ENCODE results near the gene ANXA8L1. TPM values are rescaled to one million over a fixed set of nuclear protein-coding genes. Genes with fewer than 3 reads are reported as not detected.
"Not testable (repeated sequence)": the region's sequence is repeated elsewhere in the genome, so short reads cannot be mapped to it uniquely, and the experiment has no call there.

Gene ANXA8L1
- total and polyA plus RNA-seq, 2 of the 4 experiments (the other 2 are of a cell fraction), result 0.18 to 0.32 TPM

- H2AK9ac ChIP-seq (replicated peaks; ENCODE audit: low read depth, low read length, poor library complexity); H3K4me2 ChIP-seq (ENCODE audit: low read depth, low read length); H3K4me1 ChIP-seq (ENCODE audit: control insufficient read depth, insufficient read depth, low read length); H3K9me3 ChIP-seq (ENCODE audit: control insufficient read depth, insufficient read depth, low read length); H3K18ac ChIP-seq (ENCODE audit: low read depth, low read length); intact Hi-C loops (cut with micrococcal nuclease); H4K20me1 ChIP-seq (ENCODE audit: insufficient read depth, low read length); dilution Hi-C loops (cut with HindIII; ENCODE audit: low sequenced_read_pairs, unreplicated experiment); DNase-seq; H2AFZ ChIP-seq (replicated peaks; ENCODE audit: low read length, poor library complexity); H4K5ac ChIP-seq (ENCODE audit: low read depth, low read length); BruUV-seq (replicated peaks); H3K4ac ChIP-seq (ENCODE audit: low read depth, low read length); in situ Hi-C loops (cut with MboI; ENCODE audit: low sequenced_read_pairs); H3K14ac ChIP-seq (replicated peaks; ENCODE audit: low read depth, low read length); H3K9me1 ChIP-seq (ENCODE audit: insufficient read depth, low read length); H3K56ac ChIP-seq (ENCODE audit: extremely low read depth, insufficient read depth, low read length); H2BK20ac ChIP-seq (ENCODE audit: low read depth, low read length); H3K27me3 ChIP-seq (ENCODE audit: control insufficient read depth, insufficient read depth, low read length); H3K4me3 ChIP-seq (ENCODE audit: insufficient read depth, low read depth, low read length); H4K8ac ChIP-seq (ENCODE audit: low read depth in 2 of 2, low read length in 2 of 2); H2BK120ac ChIP-seq (ENCODE audit: low read depth, low read length); H3K9ac ChIP-seq (ENCODE audit: low read depth, low read length); H2BK15ac ChIP-seq (ENCODE audit: low read depth, low read length); H4K91ac ChIP-seq (ENCODE audit: insufficient read depth, low read depth, low read length); H3K36me3 ChIP-seq (ENCODE audit: control insufficient read depth, insufficient read depth, low read length); H3K23ac ChIP-seq (ENCODE audit: low read depth, low read length); H2AK5ac ChIP-seq (ENCODE audit: low read depth, low read length); H3K27ac ChIP-seq (ENCODE audit: insufficient read depth, low read length); POLR2A ChIA-PET (ENCODE audit: unreplicated experiment); CTCF ChIA-PET; H3K79me1 ChIP-seq (ENCODE audit: low read depth in 1 of 2, low read length in 2 of 2); H2BK5ac ChIP-seq (ENCODE audit: low read depth, low read length, poor library complexity, severe bottlenecking); ATAC-seq (ENCODE audit: low read depth): not testable (repeated sequence)
- WGBS, 2 experiments (ENCODE audit: extremely low coverage in 2 of 2, insufficient read length in 1 of 2), result no CpG with 5 or more reads among the region's 6 CpGs
These were observed 39.7 kb downstream of the ANXA8L1 start for GRCh38 chr10:46415291-46415690.

- H3K9me3 ChIP-seq (ENCODE audit: control insufficient read depth, insufficient read depth, low read length); H3K4me3 ChIP-seq (ENCODE audit: insufficient read depth, low read depth, low read length); BruUV-seq (replicated peaks); H4K20me1 ChIP-seq (ENCODE audit: insufficient read depth, low read length); DNase-seq; H4K8ac ChIP-seq (ENCODE audit: low read depth in 2 of 2, low read length in 2 of 2); H3K14ac ChIP-seq (replicated peaks; ENCODE audit: low read depth, low read length); H2AFZ ChIP-seq (replicated peaks; ENCODE audit: low read length, poor library complexity); H2AK5ac ChIP-seq (ENCODE audit: low read depth, low read length); H2BK15ac ChIP-seq (ENCODE audit: low read depth, low read length); H2AK9ac ChIP-seq (replicated peaks; ENCODE audit: low read depth, low read length, poor library complexity); H4K91ac ChIP-seq (ENCODE audit: insufficient read depth, low read depth, low read length); H3K79me1 ChIP-seq (ENCODE audit: low read depth in 1 of 2, low read length in 2 of 2); H3K36me3 ChIP-seq (ENCODE audit: control insufficient read depth, insufficient read depth, low read length); CTCF ChIA-PET; H2BK20ac ChIP-seq (ENCODE audit: low read depth, low read length); ATAC-seq (ENCODE audit: low read depth); H3K4me1 ChIP-seq (ENCODE audit: control insufficient read depth, insufficient read depth, low read length); H3K27me3 ChIP-seq (ENCODE audit: control insufficient read depth, insufficient read depth, low read length); intact Hi-C loops (cut with micrococcal nuclease); H3K9me1 ChIP-seq (ENCODE audit: insufficient read depth, low read length); POLR2A ChIA-PET (ENCODE audit: unreplicated experiment); H3K23ac ChIP-seq (ENCODE audit: low read depth, low read length); H2BK5ac ChIP-seq (ENCODE audit: low read depth, low read length, poor library complexity, severe bottlenecking); H3K27ac ChIP-seq (ENCODE audit: insufficient read depth, low read length); H3K9ac ChIP-seq (ENCODE audit: low read depth, low read length); H3K4ac ChIP-seq (ENCODE audit: low read depth, low read length); dilution Hi-C loops (cut with HindIII; ENCODE audit: low sequenced_read_pairs, unreplicated experiment); H2BK120ac ChIP-seq (ENCODE audit: low read depth, low read length); H3K18ac ChIP-seq (ENCODE audit: low read depth, low read length); H3K4me2 ChIP-seq (ENCODE audit: low read depth, low read length); H4K5ac ChIP-seq (ENCODE audit: low read depth, low read length); in situ Hi-C loops (cut with MboI; ENCODE audit: low sequenced_read_pairs); H3K56ac ChIP-seq (ENCODE audit: extremely low read depth, insufficient read depth, low read length): not testable (repeated sequence)
- no CpG with 5 or more reads among the region's 7 CpGs for WGBS, 2 experiments (ENCODE audit: extremely low coverage in 2 of 2, insufficient read length in 1 of 2)
These were observed 42.7 kb downstream of the ANXA8L1 start for GRCh38 chr10:46418283-46418682.
